Neuronal stem cell (in vitro differentiated cells): Measurements from ENCODE around the gene ANAPC10.

Source experiments
- DNase-seq: peaks from one replicate; pipeline ENCODE4 v3.0.0-alpha.2; 2013; ENCODE audit warnings: low spot score
- H2AFZ ChIP-seq: one replicate; pipeline ENCODE4 v1.6.1; 2013; ENCODE audit warnings: mild to moderate bottlenecking, low read length, inconsistent platforms
- H2AK5ac ChIP-seq: 2 replicates; pipeline ENCODE4 v1.6.1; 2013; ENCODE audit warnings: low read depth, mild to moderate bottlenecking, inconsistent platforms, low read length, moderate library complexity, mixed read lengths
- H2BK120ac ChIP-seq: 2 replicates; pipeline ENCODE4 v1.6.1; 2013; ENCODE audit warnings: low read depth, mild to moderate bottlenecking, inconsistent platforms, low read length, moderate library complexity, mixed read lengths
- H2BK12ac ChIP-seq: one replicate; pipeline ENCODE4 v1.6.1; 2013; ENCODE audit warnings: low read length, inconsistent platforms
- H2BK15ac ChIP-seq: 2 replicates; pipeline ENCODE4 v1.6.1; 2013; ENCODE audit warnings: mild to moderate bottlenecking, low read length, inconsistent platforms, mixed read lengths
- H2BK5ac ChIP-seq: one replicate; pipeline ENCODE4 v1.6.1; 2013; ENCODE audit warnings: inconsistent platforms, mild to moderate bottlenecking, low read length, moderate library complexity
- H3K14ac ChIP-seq: one replicate; pipeline ENCODE4 v1.6.1; 2013; ENCODE audit warnings: low read length, inconsistent platforms
- H3K18ac ChIP-seq: 2 replicates; pipeline ENCODE4 v1.6.1; 2013; ENCODE audit warnings: low read length, inconsistent platforms
- H3K23ac ChIP-seq: 2 replicates; pipeline ENCODE4 v1.6.1; 2013; ENCODE audit warnings: low read depth, mild to moderate bottlenecking, mixed read lengths, low read length, inconsistent platforms; ENCODE audit not compliant: poor library complexity
- H3K27ac ChIP-seq: replicated peaks from 3 replicates; pipeline ENCODE4 v1.5.1; 2013; ENCODE audit warnings: low read length, inconsistent platforms
- H3K27me3 ChIP-seq, 3 experiments: 2 replicates each; pipeline ENCODE4 v1.6.1; 2013; ENCODE audit warnings: low read length in 3 of 3, mild to moderate bottlenecking in 2 of 3, inconsistent platforms in 1 of 3, low read depth in 1 of 3, mixed read lengths in 1 of 3, moderate library complexity in 1 of 3; ENCODE audit not compliant: control insufficient read depth in 3 of 3, insufficient read depth in 3 of 3
- H3K36me3 ChIP-seq, 2 donors: replicated peaks in 1 of 2; 2 replicates each; pipeline ENCODE4 v1.6.1; 2013; ENCODE audit warnings: low read length in 2 of 2; ENCODE audit not compliant: control insufficient read depth in 2 of 2, insufficient read depth in 2 of 2
- H3K4ac ChIP-seq: 2 replicates; pipeline ENCODE4 v1.6.1; 2013; ENCODE audit warnings: inconsistent platforms, mild to moderate bottlenecking, low read length, moderate library complexity
- H3K4me1 ChIP-seq, 2 donors: 1 replicate in 1 of 2; 2 replicates in 1 of 2; pipeline ENCODE4 v1.6.1; 2013; ENCODE audit warnings: low read length in 2 of 2, low read depth in 1 of 2; ENCODE audit not compliant: control insufficient read depth in 2 of 2, insufficient read depth in 1 of 2
- H3K4me2 ChIP-seq: one replicate; pipeline ENCODE4 v1.6.1; 2013; ENCODE audit warnings: mild to moderate bottlenecking, low read length, inconsistent platforms; ENCODE audit not compliant: insufficient read depth, poor library complexity, severe bottlenecking
- H3K4me3 ChIP-seq, 2 donors: 2 replicates each; pipeline ENCODE4 v1.5.1; 2013; ENCODE audit warnings: low read length in 2 of 2, mild to moderate bottlenecking in 2 of 2, inconsistent platforms in 1 of 2, moderate library complexity in 1 of 2
- H3K79me1 ChIP-seq: one replicate; pipeline ENCODE4 v1.6.1; 2013; ENCODE audit warnings: low read depth, mild to moderate bottlenecking, inconsistent platforms, low read length, moderate library complexity
- H3K9ac ChIP-seq: one replicate; pipeline ENCODE4 v1.6.1; 2013; ENCODE audit warnings: mild to moderate bottlenecking, low read depth, low read length, inconsistent platforms; ENCODE audit not compliant: poor library complexity
- H3K9me3 ChIP-seq, 2 donors: replicated peaks in 1 of 2; 2 replicates each; pipeline versions ENCODE3 to v1.6.1; 2013; ENCODE audit warnings: low read length in 2 of 2, mild to moderate bottlenecking in 2 of 2, inconsistent platforms in 1 of 2, low read depth in 1 of 2, mixed read lengths in 1 of 2, moderate library complexity in 1 of 2; ENCODE audit not compliant: control insufficient read depth in 2 of 2, insufficient read depth in 1 of 2
- H4K8ac ChIP-seq: one replicate; pipeline ENCODE4 v1.6.1; 2013; ENCODE audit warnings: low read depth, mild to moderate bottlenecking, inconsistent platforms, low read length, moderate library complexity
- H4K91ac ChIP-seq: one replicate; pipeline ENCODE4 v1.6.1; 2013; ENCODE audit warnings: low read length, low read depth, mild to moderate bottlenecking, inconsistent platforms; ENCODE audit not compliant: poor library complexity
- WGBS, 2 donors: extraction: QIAGEN DNeasy Blood & Tissue Kit; methylation state at CpG; one replicate each; pipeline ENCODE4 v1.1.7; 2013; ENCODE audit warnings: missing lambda C conversion rate in 2 of 2, mixed read lengths in 1 of 2; ENCODE audit not compliant: insufficient read length in 2 of 2, insufficient replicate concordance in 1 of 2; ENCODE audit errors: extremely low coverage in 2 of 2; 5-methylcytosine and 5-hydroxymethylcytosine counted together

ANAPC10 gene

GRCh38 chr4:145044341-145044740 is 53.7 kb downstream of the ANAPC10 start:
- peaks cover 0 to 4% of the 10 kb centered on the region in 2 donors for H3K36me3 ChIP-seq
- DNase-seq = no peak
- H3K79me1 ChIP-seq = no peaks in the 10 kb centered on the region
- no peak overlapping the region for H3K14ac ChIP-seq
- no peak overlapping the region for H3K18ac ChIP-seq
- no peak overlapping the region for H4K8ac ChIP-seq
- no peaks in the 10 kb centered on the region for H3K9me3 ChIP-seq
- no peak overlapping the region for H3K4ac ChIP-seq
- H3K4me1 ChIP-seq = peaks cover 4 to 17% of the 10 kb centered on the region in 2 donors
- no peak overlapping the region for H3K4me2 ChIP-seq
- no peak overlapping the region for H2AK5ac ChIP-seq
- H3K27ac ChIP-seq = no peak overlapping the region
- H2BK5ac ChIP-seq = no peak overlapping the region
- WGBS, 2 donors = no CpG with 5 or more reads among the region's 3 CpGs
- H4K91ac ChIP-seq = no peak overlapping the region
- no peak overlapping the region for H2BK15ac ChIP-seq
- no peaks in the 10 kb centered on the region for H3K27me3 ChIP-seq
- no peak overlapping the region for H3K23ac ChIP-seq
- no peak overlapping the region for H2BK120ac ChIP-seq
- no peak overlapping the region for H2AFZ ChIP-seq
- no peak overlapping the region for H3K9ac ChIP-seq
- no peak overlapping the region for H3K4me3 ChIP-seq
- H2BK12ac ChIP-seq = no peak overlapping the region

- Histone ChIP-seq H3K18ac (no peak overlapping the region), H4K91ac (no peak overlapping the region), H2AFZ (no peak overlapping the region), H3K9ac (no peak overlapping the region), H2BK5ac (no peak overlapping the region), H2AK5ac (no peak overlapping the region), H2BK120ac (no peak overlapping the region), H3K4me2 (no peak overlapping the region), H3K36me3 (no peaks in the 10 kb centered on the region), H3K9me3 (no peaks in the 10 kb centered on the region), H3K27me3 (no peaks in the 10 kb centered on the region), H3K27ac (no peak overlapping the region), H2BK12ac (no peak overlapping the region), H3K14ac (no peak overlapping the region), H4K8ac (no peak overlapping the region), H3K4me3 (no peak overlapping the region), H3K4ac (no peak overlapping the region), H2BK15ac (no peak overlapping the region), H3K23ac (no peak overlapping the region), H3K4me1 (peaks cover 4 to 17% of the 10 kb centered on the region in 2 donors), H3K79me1 (no peaks in the 10 kb centered on the region)
- no CpG with 5 or more reads among the region's 3 CpGs for WGBS, 2 donors
- DNase-seq = peak; percentile 23
Observed at GRCh38 chr4:145043306-145043705, 54.7 kb downstream of the ANAPC10 start.

- H3K4me3 ChIP-seq = no peak overlapping the region
- H3K27ac ChIP-seq = no peak overlapping the region
- no peak overlapping the region for H3K23ac ChIP-seq
- H3K36me3 ChIP-seq = no peaks in the 10 kb centered on the region
- no peak overlapping the region for H4K8ac ChIP-seq
- H4K91ac ChIP-seq = no peak overlapping the region
- no peak overlapping the region for H2AFZ ChIP-seq
- H2AK5ac ChIP-seq = no peak overlapping the region
- peaks cover 4 to 17% of the 10 kb centered on the region in 2 donors for H3K4me1 ChIP-seq
- H3K27me3 ChIP-seq = no peaks in the 10 kb centered on the region
- no CpG with 5 or more reads among the region's 3 CpGs for WGBS, 2 donors
- H3K9me3 ChIP-seq = no peaks in the 10 kb centered on the region
- H2BK15ac ChIP-seq = no peak overlapping the region
- DNase-seq = no peak
- no peak overlapping the region for H3K18ac ChIP-seq
- no peak overlapping the region for H3K14ac ChIP-seq
- no peaks in the 10 kb centered on the region for H3K79me1 ChIP-seq
- no peak overlapping the region for H3K9ac ChIP-seq
- no peak overlapping the region for H2BK12ac ChIP-seq
- no peak overlapping the region for H3K4me2 ChIP-seq
- H2BK120ac ChIP-seq = no peak overlapping the region
- no peak overlapping the region for H3K4ac ChIP-seq
- no peak overlapping the region for H2BK5ac ChIP-seq
Observed at GRCh38 chr4:145042601-145043285, 55.3 kb downstream of the ANAPC10 start.

- Histone ChIP-seq H3K9ac (no peak overlapping the region), H3K27ac (no peak overlapping the region), H3K9me3 (no peaks in the 10 kb centered on the region), H3K27me3 (no peaks in the 10 kb centered on the region), H4K8ac (no peak overlapping the region), H3K4me1 (peaks cover 4 to 17% of the 10 kb centered on the region in 2 donors), H2BK12ac (no peak overlapping the region), H3K18ac (no peak overlapping the region), H3K4me3 (no peak overlapping the region), H2AK5ac (no peak overlapping the region), H3K4me2 (no peak overlapping the region), H4K91ac (no peak overlapping the region), H3K14ac (no peak overlapping the region), H2BK5ac (no peak overlapping the region), H3K4ac (no peak overlapping the region), H2BK15ac (no peak overlapping the region), H3K36me3 (peaks cover 0 to under 1% of the 10 kb centered on the region in 2 donors), H3K79me1 (no peaks in the 10 kb centered on the region), H3K23ac (no peak overlapping the region), H2AFZ (no peak overlapping the region), H2BK120ac (no peak overlapping the region)
- WGBS, 2 donors = no CpG with 5 or more reads among the region's 3 CpGs
- DNase-seq = no peak
Observed at GRCh38 chr4:145041378-145041777, 56.6 kb downstream of the ANAPC10 start.
